Loucy (cell line): ENCODE measurements around the gene TMEM117.

Source experiments
- H2AFZ ChIP-seq: fragments of 200-600 bp; sonication (generic); 2 replicates; pipeline ENCODE4 v1.6.0; 2016; ENCODE audit warnings: antibody characterized with exemption, mild to moderate bottlenecking, low read length, moderate library complexity
- H3F3A ChIP-seq: fragments of 200-600 bp; 2 replicates; pipeline ENCODE4 v1.6.0; 2016; ENCODE audit warnings: antibody characterized with exemption, low read depth, mild to moderate bottlenecking
- H3K27me3 ChIP-seq: fragments of 200-600 bp; sonication (generic); 2 replicates; pipeline ENCODE4 v1.6.1; 2014; ENCODE audit warnings: low read length, mild to moderate bottlenecking; ENCODE audit not compliant: insufficient read depth, poor library complexity, severe bottlenecking
- H3K36me3 ChIP-seq: fragments of 200-600 bp; sonication (generic); 2 replicates; pipeline ENCODE4 v1.6.1; 2016; ENCODE audit warnings: low read length; ENCODE audit not compliant: insufficient read depth
- H3K4me1 ChIP-seq: fragments of 200-600 bp; sonication (generic); 2 replicates; pipeline ENCODE4 v1.5.1; 2014; ENCODE audit warnings: low read length, mild to moderate bottlenecking; ENCODE audit not compliant: insufficient read depth, poor library complexity, severe bottlenecking
- H3K4me2 ChIP-seq: fragments of 200-600 bp; sonication (generic); 2 replicates; pipeline ENCODE4 v1.6.0; 2014; ENCODE audit warnings: antibody characterized with exemption, low read length, low read depth, mild to moderate bottlenecking; ENCODE audit not compliant: poor library complexity, severe bottlenecking
- H3K4me3 ChIP-seq: fragments of 200-600 bp; sonication (generic); 2 replicates; pipeline ENCODE4 v1.5.1; 2014; ENCODE audit warnings: low read length, mild to moderate bottlenecking, mixed read lengths; ENCODE audit not compliant: poor library complexity, severe bottlenecking
- H3K79me2 ChIP-seq: fragments of 200-600 bp; sonication (generic); 2 replicates; pipeline ENCODE4 v1.6.1; 2014; ENCODE audit warnings: low read length; ENCODE audit not compliant: insufficient read depth
- H3K9ac ChIP-seq: fragments of 200-600 bp; sonication (generic); 2 replicates; pipeline ENCODE4 v1.6.0; 2014; ENCODE audit warnings: mild to moderate bottlenecking, low read depth, low read length, moderate library complexity; ENCODE audit not compliant: poor library complexity, severe bottlenecking
- H3K9me2 ChIP-seq: fragments of 200-600 bp; sonication (generic); replicated peaks from 2 replicates; pipeline ENCODE4 v1.6.1; 2016; ENCODE audit warnings: low read depth, low read length, mixed read lengths
- H3K9me3 ChIP-seq: fragments of 200-600 bp; sonication (generic); 2 replicates; pipeline ENCODE4 v1.6.1; 2014; ENCODE audit warnings: mild to moderate bottlenecking, antibody characterized with exemption, low read length, low read depth; ENCODE audit not compliant: insufficient read depth
- H4K20me1 ChIP-seq: fragments of 200-600 bp; sonication (generic); 2 replicates; pipeline ENCODE4 v1.6.0; 2014; ENCODE audit warnings: antibody characterized with exemption, low read length, mild to moderate bottlenecking; ENCODE audit not compliant: insufficient read depth, poor library complexity, severe bottlenecking
- EZH2phosphoT487 ChIP-seq: fragments of 200-600 bp; IDR thresholded peaks from 2 replicates; pipeline ENCODE4 v1.6.1; 2018; ENCODE audit warnings: antibody characterized with exemption, mild to moderate bottlenecking, moderate library complexity, borderline replicate concordance
- TF ChIP-seq, protein P1 (sequence below): fragments of 200-600 bp; sonication (generic); conservative IDR thresholded peaks from 2 replicates; pipeline ENCODE4 v1.5.1; 2014; ENCODE audit warnings: mild to moderate bottlenecking, antibody characterized with exemption, low read length

The TMEM117 gene

DNA sequence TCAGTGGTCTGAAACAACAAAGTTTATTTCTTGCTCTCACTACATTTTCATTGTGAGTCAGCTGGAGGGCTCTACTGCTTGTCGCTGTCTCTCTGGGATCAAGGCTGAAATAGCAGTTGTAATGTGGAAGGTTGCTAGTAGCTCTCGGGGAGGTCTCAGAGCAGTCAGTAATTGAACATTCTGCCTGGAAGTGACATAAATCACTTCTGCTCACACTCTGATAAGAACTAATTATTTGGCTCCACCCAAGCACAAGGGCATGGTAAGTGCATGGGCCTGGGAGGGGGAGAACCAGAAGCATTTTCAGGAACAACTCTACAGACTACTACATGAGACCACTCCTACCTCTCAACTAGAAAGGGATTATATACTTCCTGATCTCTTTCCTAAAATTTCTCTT lies 128.2 kb downstream of the TMEM117 start:
- H4K20me1 ChIP-seq: no peaks in the 10 kb centered on the region
- H3F3A ChIP-seq: no peaks in the 10 kb centered on the region
- TF ChIP-seq, protein P1, sequence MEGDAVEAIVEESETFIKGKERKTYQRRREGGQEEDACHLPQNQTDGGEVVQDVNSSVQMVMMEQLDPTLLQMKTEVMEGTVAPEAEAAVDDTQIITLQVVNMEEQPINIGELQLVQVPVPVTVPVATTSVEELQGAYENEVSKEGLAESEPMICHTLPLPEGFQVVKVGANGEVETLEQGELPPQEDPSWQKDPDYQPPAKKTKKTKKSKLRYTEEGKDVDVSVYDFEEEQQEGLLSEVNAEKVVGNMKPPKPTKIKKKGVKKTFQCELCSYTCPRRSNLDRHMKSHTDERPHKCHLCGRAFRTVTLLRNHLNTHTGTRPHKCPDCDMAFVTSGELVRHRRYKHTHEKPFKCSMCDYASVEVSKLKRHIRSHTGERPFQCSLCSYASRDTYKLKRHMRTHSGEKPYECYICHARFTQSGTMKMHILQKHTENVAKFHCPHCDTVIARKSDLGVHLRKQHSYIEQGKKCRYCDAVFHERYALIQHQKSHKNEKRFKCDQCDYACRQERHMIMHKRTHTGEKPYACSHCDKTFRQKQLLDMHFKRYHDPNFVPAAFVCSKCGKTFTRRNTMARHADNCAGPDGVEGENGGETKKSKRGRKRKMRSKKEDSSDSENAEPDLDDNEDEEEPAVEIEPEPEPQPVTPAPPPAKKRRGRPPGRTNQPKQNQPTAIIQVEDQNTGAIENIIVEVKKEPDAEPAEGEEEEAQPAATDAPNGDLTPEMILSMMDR: no peak
- TF ChIP-seq EZH2phosphoT487: no peak
- H3K4me2 ChIP-seq: no peak overlapping the region
- no peaks in the 10 kb centered on the region for H3K4me1 ChIP-seq
- no peaks in the 10 kb centered on the region for H3K9me3 ChIP-seq
- H3K79me2 ChIP-seq: no peaks in the 10 kb centered on the region
- no peaks in the 10 kb centered on the region for H3K36me3 ChIP-seq
- H3K27me3 ChIP-seq: no peaks in the 10 kb centered on the region
- H3K9ac ChIP-seq: no peak overlapping the region
- no peaks in the 10 kb centered on the region for H3K9me2 ChIP-seq
- no peak overlapping the region for H3K4me3 ChIP-seq
- no peak overlapping the region for H2AFZ ChIP-seq

DNA sequence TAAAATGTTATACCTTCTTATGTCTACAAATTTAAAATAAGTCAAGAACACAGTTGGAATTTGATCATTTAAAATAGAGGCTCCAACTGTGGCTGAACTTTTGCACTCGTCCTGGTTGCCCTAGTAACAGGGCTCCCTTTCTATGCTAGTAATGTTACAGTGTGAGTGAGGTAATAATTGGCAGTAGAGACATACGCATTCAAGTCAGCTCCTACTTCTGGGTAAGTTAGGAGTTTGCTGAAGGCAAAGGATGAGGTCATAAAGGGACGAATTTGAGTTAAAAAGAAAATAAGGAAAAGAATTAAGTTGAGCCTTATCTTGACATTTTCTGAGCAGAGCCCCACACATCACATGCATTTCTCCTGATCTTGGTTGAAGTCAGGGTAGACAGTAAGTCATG lies 129.1 kb downstream of the TMEM117 start:
- no peaks in the 10 kb centered on the region for H3K9me2 ChIP-seq
- H3K4me2 ChIP-seq: no peak overlapping the region
- no peaks in the 10 kb centered on the region for H3K9me3 ChIP-seq
- no peaks in the 10 kb centered on the region for H4K20me1 ChIP-seq
- H2AFZ ChIP-seq: no peak overlapping the region
- no peaks in the 10 kb centered on the region for H3K79me2 ChIP-seq
- no peak overlapping the region for H3K9ac ChIP-seq
- H3K27me3 ChIP-seq: no peaks in the 10 kb centered on the region
- no peaks in the 10 kb centered on the region for H3K36me3 ChIP-seq
- TF ChIP-seq EZH2phosphoT487: no peak
- TF ChIP-seq, protein P1: no peak
- H3K4me3 ChIP-seq: no peak overlapping the region
- H3F3A ChIP-seq: no peaks in the 10 kb centered on the region
- H3K4me1 ChIP-seq: no peaks in the 10 kb centered on the region

DNA sequence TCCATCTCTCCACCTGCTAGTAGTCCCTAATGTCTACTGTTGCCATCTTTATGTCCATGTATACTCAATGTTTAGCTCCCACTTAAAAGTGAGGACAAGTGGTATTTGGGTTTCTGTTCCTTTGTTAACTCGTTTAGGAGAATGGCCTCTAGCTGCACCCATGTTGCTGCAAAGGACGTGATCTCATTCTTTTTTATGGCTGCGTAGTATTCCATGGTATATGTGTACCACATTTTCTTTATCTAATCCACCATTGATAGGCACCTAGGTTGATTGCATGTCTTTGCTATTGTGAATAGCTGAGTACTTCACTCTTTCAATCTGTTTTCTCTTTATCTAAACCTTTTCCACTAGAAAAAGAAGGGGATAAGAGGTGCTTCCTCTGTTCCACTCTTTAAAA lies 130.0 kb downstream of the TMEM117 start:
- H3K9me3 ChIP-seq: no peaks in the 10 kb centered on the region

More for the DNA sequence above, 130.0 kb downstream of the TMEM117 start:
- H3K4me3 ChIP-seq: no peak overlapping the region
- TF ChIP-seq, protein P1: no peak
- TF ChIP-seq EZH2phosphoT487: no peak
- H3K4me2 ChIP-seq: no peak overlapping the region
- H3F3A ChIP-seq: no peaks in the 10 kb centered on the region
- no peaks in the 10 kb centered on the region for H3K79me2 ChIP-seq
- no peaks in the 10 kb centered on the region for H3K36me3 ChIP-seq
- H3K9ac ChIP-seq: no peak overlapping the region
- no peaks in the 10 kb centered on the region for H3K9me2 ChIP-seq
- H4K20me1 ChIP-seq: no peaks in the 10 kb centered on the region
- no peak overlapping the region for H2AFZ ChIP-seq
- no peaks in the 10 kb centered on the region for H3K4me1 ChIP-seq
- H3K27me3 ChIP-seq: no peaks in the 10 kb centered on the region
